Measurements from ENCODE around the gene SLC23A1.

DNA sequence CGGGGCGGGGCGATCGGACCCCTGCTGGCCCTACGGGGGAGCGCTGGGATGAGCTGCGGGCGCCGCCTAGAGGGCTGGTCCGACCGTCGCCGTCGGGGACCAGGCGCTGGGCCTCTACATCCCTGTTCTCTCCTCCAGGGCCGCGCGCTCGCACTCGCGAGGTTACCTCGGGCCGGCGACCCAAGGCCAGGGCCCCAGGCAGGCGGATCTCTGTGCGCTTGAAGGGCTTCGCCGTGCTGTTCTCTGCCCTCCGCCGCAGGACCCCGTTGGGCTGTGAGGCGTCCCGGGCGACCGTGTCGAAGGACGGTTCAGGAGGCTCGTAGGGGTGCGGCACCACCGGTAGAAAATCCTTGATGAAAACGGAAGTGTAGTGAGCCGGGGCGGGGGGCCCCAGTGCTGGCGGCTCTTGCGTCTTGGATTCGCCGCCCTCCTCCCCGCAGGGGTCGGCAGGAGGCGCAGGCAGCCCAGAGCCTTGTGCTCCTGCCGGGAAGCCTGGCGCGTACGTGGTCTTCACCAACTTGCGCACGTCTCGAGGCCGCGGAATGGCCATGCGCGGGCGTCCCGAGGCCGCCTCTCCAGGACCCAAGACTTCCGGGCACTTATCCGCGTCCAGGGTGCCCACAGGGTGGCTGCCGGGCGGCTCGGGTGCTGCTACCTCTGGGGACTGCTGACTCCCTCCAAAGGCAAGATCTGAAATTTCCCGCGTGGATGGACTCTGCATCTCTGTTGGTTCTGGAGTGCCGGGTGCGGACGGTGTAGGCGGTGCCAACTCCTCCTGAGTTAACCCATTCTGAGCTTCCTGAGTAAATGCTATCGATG is 9.8 kb upstream of the SLC23A1 start:
- TF ChIP-seq EZH2 (IDR thresholded peaks at IDR 0.05; ENCODE audit: borderline replicate concordance, insufficient read depth, low read depth, low read length, poor library complexity, severe bottlenecking), result no peak
- TF ChIP-seq, protein P1, sequence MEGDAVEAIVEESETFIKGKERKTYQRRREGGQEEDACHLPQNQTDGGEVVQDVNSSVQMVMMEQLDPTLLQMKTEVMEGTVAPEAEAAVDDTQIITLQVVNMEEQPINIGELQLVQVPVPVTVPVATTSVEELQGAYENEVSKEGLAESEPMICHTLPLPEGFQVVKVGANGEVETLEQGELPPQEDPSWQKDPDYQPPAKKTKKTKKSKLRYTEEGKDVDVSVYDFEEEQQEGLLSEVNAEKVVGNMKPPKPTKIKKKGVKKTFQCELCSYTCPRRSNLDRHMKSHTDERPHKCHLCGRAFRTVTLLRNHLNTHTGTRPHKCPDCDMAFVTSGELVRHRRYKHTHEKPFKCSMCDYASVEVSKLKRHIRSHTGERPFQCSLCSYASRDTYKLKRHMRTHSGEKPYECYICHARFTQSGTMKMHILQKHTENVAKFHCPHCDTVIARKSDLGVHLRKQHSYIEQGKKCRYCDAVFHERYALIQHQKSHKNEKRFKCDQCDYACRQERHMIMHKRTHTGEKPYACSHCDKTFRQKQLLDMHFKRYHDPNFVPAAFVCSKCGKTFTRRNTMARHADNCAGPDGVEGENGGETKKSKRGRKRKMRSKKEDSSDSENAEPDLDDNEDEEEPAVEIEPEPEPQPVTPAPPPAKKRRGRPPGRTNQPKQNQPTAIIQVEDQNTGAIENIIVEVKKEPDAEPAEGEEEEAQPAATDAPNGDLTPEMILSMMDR (IDR thresholded peaks at IDR 0.05), result peak; percentile 94
